Fibroblast of lung (primary cell): Measurements from ENCODE around the gene FHIP1A.

Source experiments
- CTCF ChIP-seq, 2 donors: IDR thresholded peaks in 1 of 2; conservative IDR thresholded peaks in 1 of 2; 1 replicate in 1 of 2; 2 replicates in 1 of 2; pipeline ENCODE4 v1.5.1; 2011 to 2012; ENCODE audit warnings: low read length in 2 of 2, control low read depth in 1 of 2, inconsistent platforms in 1 of 2, low read depth in 1 of 2, mild to moderate bottlenecking in 1 of 2
- EZH2 ChIP-seq: IDR thresholded peaks from 2 replicates; pipeline ENCODE4 v1.5.1; 2012; ENCODE audit warnings: low read length, control low read depth, mild to moderate bottlenecking; ENCODE audit errors: missing control alignments

DNA sequence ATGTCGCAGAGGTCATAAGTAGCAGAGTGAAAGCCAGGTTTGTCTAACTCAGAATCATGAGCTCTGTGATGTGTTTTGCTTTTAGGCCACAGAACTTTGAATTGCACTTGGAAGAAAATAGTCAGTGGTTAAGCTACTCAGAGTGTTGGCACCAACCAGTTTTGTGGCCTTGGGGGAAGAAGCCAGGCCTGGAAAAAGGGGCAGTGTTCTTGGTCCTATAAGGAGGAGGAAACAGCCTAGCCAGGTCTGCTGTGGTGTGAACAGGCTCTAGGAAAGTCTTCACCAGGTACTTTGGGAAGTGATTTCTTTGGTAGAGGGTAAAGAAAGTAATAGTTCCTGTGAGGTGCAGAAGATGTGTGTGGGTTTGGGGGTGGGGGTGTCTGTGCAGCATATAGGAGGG is 49.2 kb downstream of the FHIP1A start:
- TF ChIP-seq CTCF (conservative IDR thresholded peaks at IDR 0.05 in 1 of 2, IDR thresholded peaks at IDR 0.05 in 1 of 2; ENCODE audit: low read depth in 1 of 2, low read length in 2 of 2) (no peak), EZH2 (no peak)
